HepG2 (cell line): ENCODE data around the gene ZNF71. TPM values are rescaled to one million over a fixed set of nuclear protein-coding genes. Genes with fewer than 3 reads are reported as not detected.

ENCODE experiments used
- ATAC-seq: fragments of 200-7000 bp; cut with Tn5 transposase; 3 replicates; pipeline ENCODE4 v1.9.1; 2020; ENCODE audit warnings: mild to moderate bottlenecking, moderate library complexity
- BruUV-seq: library from RNA; stranded (reverse); fragments of 400-500 nt; replicated peaks from 2 replicates; lab custom pipeline; 2021; lab: Mats Ljungman, UMichigan
- CTCF ChIA-PET: fragments of 300-600 bp; formaldehyde crosslinking; extraction: SDS; loops from one replicate; lab custom pipeline; 2021; ENCODE audit warnings: low total read pairs, inconsistent platforms, low intra/inter-chr PET ratio; lab: Yijun Ruan, JAX
- POLR2A ChIA-PET: fragments of 350-600 bp; sonication (Branson Sonifier 250); formaldehyde crosslinking; loops from one replicate; lab custom pipeline; 2020; ENCODE audit warnings: antibody characterized with exemption, inconsistent platforms; lab: Yijun Ruan, JAX
- DNase-seq: peaks from one replicate; pipeline ENCODE4 v3.0.0-alpha.2; 2015; ENCODE audit warnings: low spot score
- FAIRE-seq: peaks from 3 replicates; lab custom pipeline; 2011; peaks lifted over from hg19 to GRCh38; lab: Jason Lieb, UNC
- H2AFZ ChIP-seq: one replicate; pipeline ENCODE4 v1.6.1; 2011; ENCODE audit warnings: low read length, inconsistent platforms
- H3K27ac ChIP-seq: fragments of 300-600 bp; 3 replicates; pipeline ENCODE4 v1.8.0; 2011; ENCODE audit warnings: mixed run types, mild to moderate bottlenecking, mixed read lengths, low read length, inconsistent platforms; ENCODE audit not compliant: insufficient read depth; ENCODE audit errors: extremely low read length
- H3K27me3 ChIP-seq, 2 experiments: fragments of 200-600 bp in 1 of 2; 2 replicates in 1 of 2; 3 replicates in 1 of 2; pipeline versions ENCODE4 v1.6.0 to v1.8.0; 2011; ENCODE audit warnings: low read length in 2 of 2, mild to moderate bottlenecking in 2 of 2, moderate library complexity in 2 of 2, inconsistent platforms in 1 of 2; ENCODE audit not compliant: insufficient read depth in 2 of 2, control insufficient read depth in 1 of 2
- H3K36me3 ChIP-seq, 2 experiments: fragments of 200-600 bp in 1 of 2; replicated peaks in 1 of 2; 2 replicates in 1 of 2; 3 replicates in 1 of 2; pipeline versions ENCODE4 v1.5.1 to v1.8.0; 2011; ENCODE audit warnings: low read length in 2 of 2, inconsistent platforms in 1 of 2; ENCODE audit not compliant: insufficient read depth in 2 of 2, control insufficient read depth in 1 of 2
- H3K4me1 ChIP-seq: 2 replicates; pipeline ENCODE4 v1.5.1; 2012; ENCODE audit warnings: low read length, inconsistent platforms; ENCODE audit not compliant: insufficient read depth
- H3K4me2 ChIP-seq: 2 replicates; pipeline ENCODE4 v1.6.0; 2011; ENCODE audit warnings: low read depth, low read length, inconsistent platforms
- H3K4me3 ChIP-seq, 3 experiments: fragments of 200-600 bp in 1 of 3; sonication (generic), shearing (Covaris generic) in 1 of 3; replicated peaks in 1 of 3; 2 replicates each; pipeline ENCODE4 v1.5.1; 2011 to 2016; ENCODE audit warnings: low read length in 3 of 3, inconsistent platforms in 2 of 3, low read depth in 2 of 3, mild to moderate bottlenecking in 2 of 3, control low read depth in 1 of 3, mixed read lengths in 1 of 3; ENCODE audit not compliant: insufficient read depth in 1 of 3
- H3K79me2 ChIP-seq: one replicate; pipeline ENCODE4 v1.6.1; 2011; ENCODE audit warnings: low read length, inconsistent platforms; ENCODE audit not compliant: insufficient read depth
- H3K9ac ChIP-seq: 2 replicates; pipeline ENCODE4 v1.6.0; 2011; ENCODE audit warnings: mild to moderate bottlenecking, low read depth, low read length, inconsistent platforms; ENCODE audit not compliant: insufficient read depth
- H3K9me3 ChIP-seq: 2 replicates; pipeline ENCODE4 v1.5.1; 2012; ENCODE audit warnings: mild to moderate bottlenecking, low read length
- H4K20me1 ChIP-seq: 2 replicates; pipeline ENCODE4 v1.6.0; 2011; ENCODE audit warnings: inconsistent platforms, mild to moderate bottlenecking, low read length, moderate library complexity; ENCODE audit not compliant: insufficient read depth
- ELF1 ChIP-seq: sonication (generic); formaldehyde crosslinking; IDR thresholded peaks from 2 replicates; pipeline ENCODE4 v1.4.0; 2020; ENCODE audit warnings: missing genetic modification reagents
- GABPA ChIP-seq, 2 experiments: IDR thresholded peaks; 2 replicates each; pipeline ENCODE4 v1.6.1; 2011 to 2016; ENCODE audit warnings: low read depth in 2 of 2, low read length in 1 of 2, missing biosample characterization in 1 of 2, missing genetic modification characterization in 1 of 2
- GABPB1 ChIP-seq: IDR thresholded peaks from 2 replicates; pipeline ENCODE4 v1.6.1; 2016; ENCODE audit warnings: mild to moderate bottlenecking, missing genetic modification reagents, moderate library complexity, missing compliant biosample characterization
- HOXA9 ChIP-seq: sonication (generic); formaldehyde crosslinking; IDR thresholded peaks from 2 replicates; pipeline ENCODE4 v1.8.1; 2022; ENCODE audit warnings: missing genetic modification reagents, mild to moderate bottlenecking, moderate library complexity, borderline replicate concordance
- NCOA1 ChIP-seq: sonication (generic); formaldehyde crosslinking; IDR thresholded peaks from 2 replicates; pipeline ENCODE4 v1.9.0; 2021; ENCODE audit warnings: missing genetic modification reagents
- TFDP2 ChIP-seq: sonication (generic); formaldehyde crosslinking; IDR thresholded peaks from 2 replicates; pipeline ENCODE4 v1.4.0; 2020; ENCODE audit warnings: missing genetic modification reagents
- ZNF263 ChIP-seq: sonication (generic); formaldehyde crosslinking; IDR thresholded peaks from 2 replicates; pipeline ENCODE4 v1.4.0; 2020; ENCODE audit warnings: missing genetic modification reagents
- ZNF292 ChIP-seq: sonication (generic); formaldehyde crosslinking; IDR thresholded peaks from 2 replicates; pipeline ENCODE4 v1.8.1; 2022; ENCODE audit warnings: mild to moderate bottlenecking, low read depth, missing genetic modification reagents, borderline replicate concordance
- ZNF768 ChIP-seq: sonication (generic); formaldehyde crosslinking; IDR thresholded peaks from 2 replicates; pipeline ENCODE4 v1.4.0; 2020; ENCODE audit warnings: missing genetic modification reagents
- WGBS: methylation state at CpG from one replicate; pipeline ENCODE4 v1.1.6; 2017; ENCODE audit warnings: low lambda C conversion rate; 5-methylcytosine and 5-hydroxymethylcytosine counted together
- in situ Hi-C: cut with HindIII; loops from 2 replicates; pipeline ENCODE4 v1.10.0; 2017; ENCODE audit warnings: low pct_unique_long_range_greater_than_20kb; ENCODE audit not compliant: extremely low pct_ligation_motif_present
- intact Hi-C: fragments of 100-400 bp; cut with micrococcal nuclease; formaldehyde crosslinking; loops from one replicate; pipeline ENCODE4 v1.10.0; 2022; ENCODE audit not compliant: unreplicated experiment
- polyA plus RNA-seq, 8 experiments: library from polyadenylated mRNA; depleted of rRNA in 3 of 8; stranded (reverse) in 7 of 8; unstranded in 1 of 8; fragments of >200 nt; fragmentation: Illumina TruSeq in 4 of 8; extraction: Trizol in 4 of 8; gene quantifications; 2 replicates each; pipeline versions ENCODE4 v1.2.1 to v1.2.3, GENCODE V29; 2011 to 2016; ENCODE audit warnings: low read depth in 4 of 8, missing spikeins in 1 of 8, mixed read lengths in 1 of 8; ENCODE audit not compliant: insufficient read depth in 1 of 8
- total RNA-seq, 5 experiments: library from RNA; depleted of rRNA; stranded (reverse); fragments of >200 nt; fragmentation: Illumina TruSeq; extraction: Trizol; gene quantifications; 2 replicates each; pipeline ENCODE4 v1.2.3, GENCODE V29; 2016; ENCODE audit warnings: low read depth in 1 of 5

Gene ZNF71
- total and polyA plus RNA-seq, 2 of the 13 experiments (the other 11 are each of a cell fraction or from before 2014, with no cell fraction given) = 2.2 to 4.4 TPM

GRCh38 chr19:56664511-56664910, 69.4 kb downstream of the ZNF71 start:
- 86% methylated on average over 34 of the region's 43 CpGs for WGBS
- H3K9ac ChIP-seq = no peak overlapping the region
- DNase-seq (no peak), ATAC-seq (no peak), FAIRE-seq (no peak)
- H3K4me3 ChIP-seq = no peak overlapping the region
- intact Hi-C loops (no loop called here), in situ Hi-C loops (no loop called here)
- H3K4me2 ChIP-seq = no peak overlapping the region
- BruUV-seq = no TSS peak
- no peaks in the 10 kb centered on the region for H3K4me1 ChIP-seq
- no peaks in the 10 kb centered on the region for H3K27me3 ChIP-seq
- H3K9me3 ChIP-seq = peaks cover 25% of the 10 kb centered on the region
- no peak overlapping the region for H2AFZ ChIP-seq
- no peak for TF ChIP-seq ZNF292 (CRISPR knock-in tag)
- no peak for TF ChIP-seq TFDP2
- POLR2A ChIA-PET = no interaction called here
- H4K20me1 ChIP-seq = no peaks in the 10 kb centered on the region
- no peaks in the 10 kb centered on the region for H3K79me2 ChIP-seq
- H3K27ac ChIP-seq = no peak overlapping the region
- no peaks in the 10 kb centered on the region for H3K36me3 ChIP-seq
- CTCF ChIA-PET = no interaction called here

GRCh38 chr19:56667311-56667870, 72.3 kb downstream of the ZNF71 start:
- Histone ChIP-seq H3K79me2 (no peaks in the 10 kb centered on the region), H2AFZ (no peak overlapping the region), H3K27ac (no peak overlapping the region), H3K36me3 (no peaks in the 10 kb centered on the region), H4K20me1 (no peaks in the 10 kb centered on the region), H3K9ac (no peak overlapping the region), H3K4me3 (no peak overlapping the region), H3K27me3 (no peaks in the 10 kb centered on the region), H3K4me1 (no peaks in the 10 kb centered on the region), H3K9me3 (peaks cover 3% of the 10 kb centered on the region; the same call in 1 of the 2 replicates), H3K4me2 (peak overlapping the region; percentile 46)
- CTCF ChIA-PET = no interaction called here
- POLR2A ChIA-PET = no interaction called here
- BruUV-seq = no TSS peak
- no peak for FAIRE-seq
- no peak for TF ChIP-seq NCOA1
- TF ChIP-seq HOXA9 (CRISPR knock-in tag) = no peak
- 0 out of 2 replicates have a peak, but pooled peaks have one; percentile 38 for TF ChIP-seq GABPB1 (CRISPR knock-in tag)
- peak; percentile 85 for TF ChIP-seq ZNF263 (CRISPR knock-in tag)
- no peak for TF ChIP-seq GABPA (IDR thresholded peaks at IDR 0.05; ENCODE audit: low read depth, low read length)
- TF ChIP-seq GABPA (CRISPR knock-in tag; IDR thresholded peaks at IDR 0.05; ENCODE audit: low read depth) = peak; percentile 62
- 0 out of 2 replicates have a peak, but pooled peaks have one; percentile 25 for TF ChIP-seq ELF1 (CRISPR knock-in tag)
- TF ChIP-seq ZNF768 = peak; percentile 48; the same call in 1 of the 2 replicates
- peak; percentile 59 for ATAC-seq
- intact Hi-C loops (no loop called here), in situ Hi-C loops (no loop called here)
- 0% methylated on average over 1 of the region's 6 CpGs for WGBS
- no peak for DNase-seq
